Left colon (tissue), 2 donors: Measurements from ENCODE around the gene HHIPL1. TPM values are rescaled to one million over a fixed set of nuclear protein-coding genes. Genes with fewer than 3 reads are reported as not detected.

Experiments used
- ATAC-seq: fragments of 200-7000 bp; cut with Tn5 transposase; one replicate; pipeline ENCODE4 v1.9.1; 2020; ENCODE audit warnings: mild to moderate bottlenecking, moderate library complexity
- DNase-seq, 2 donors: peaks; one replicate each; pipeline ENCODE4 v3.0.0-alpha.2; 2020
- intact Hi-C, 2 donors: fragments of 100-400 bp; cut with DNase I in 1 of 2; cut with micrococcal nuclease in 1 of 2; formaldehyde crosslinking; loops; one replicate each; pipeline versions ENCODE4 v1.11.2 to v1.14.0; 2022; cut with DNase I, micrococcal nuclease
- total RNA-seq, 2 donors: library from RNA; stranded (reverse); fragmentation: NEBNext Ultra II Directional; extraction: Animal tissue kit (Norgen Biotek cat#: 25700); gene quantifications; one replicate each; pipeline ENCODE4 v1.2.1, GENCODE V29; 2021
- donor health status: DM: no; HTN: no; CAD: no.
- donor health status: DM: yes; HTN: yes; CAD: no.

HHIPL1 gene
- total RNA-seq, 2 donors from 2014 or later, result 0.31 to 1.0 TPM

- ATAC-seq (no peak), DNase-seq (no peak)
- intact Hi-C loops, result no loop called here
Observed at GRCh38 chr14:99718031-99718810, 73.3 kb downstream of the HHIPL1 start.

- DNase-seq, result no peak
- ATAC-seq, result no peak
- intact Hi-C loops, result no loop called here
Observed at GRCh38 chr14:99718811-99719192, 73.9 kb downstream of the HHIPL1 start.

- no peak for DNase-seq
Observed at GRCh38 chr14:99720941-99721791, 76.2 kb downstream of the HHIPL1 start.

GRCh38 chr14:99721792-99722516 is 77.0 kb downstream of the HHIPL1 start:
- DNase-seq, result no peak
- intact Hi-C loops, result no loop called here
- ATAC-seq, result no peak

More at GRCh38 chr14:99720941-99721791, 76.2 kb downstream of the HHIPL1 start:
- ATAC-seq, result no peak
- intact Hi-C loops, result no loop called here

DNA sequence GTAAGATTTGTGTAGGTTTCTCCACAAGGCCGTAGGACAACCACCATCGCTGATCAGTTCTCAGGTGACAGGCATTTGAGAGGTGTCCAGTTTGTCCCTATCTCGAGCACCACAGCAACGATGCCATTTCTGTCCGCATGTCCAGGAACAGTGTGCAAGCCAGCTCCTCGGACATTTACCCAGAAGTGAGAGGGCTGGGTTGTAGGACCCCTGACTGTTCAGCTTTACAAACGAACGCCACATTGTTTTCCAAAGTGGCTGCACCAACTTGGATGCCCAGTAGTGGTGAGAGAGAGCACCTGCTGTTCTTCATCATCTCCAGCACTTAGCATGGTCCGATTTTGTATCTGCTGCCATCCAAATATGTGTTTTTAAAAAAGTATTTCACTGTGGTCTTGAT is 77.8 kb downstream of the HHIPL1 start:
- ATAC-seq (no peak), DNase-seq (no peak)
- intact Hi-C loops, result no loop called here

DNA sequence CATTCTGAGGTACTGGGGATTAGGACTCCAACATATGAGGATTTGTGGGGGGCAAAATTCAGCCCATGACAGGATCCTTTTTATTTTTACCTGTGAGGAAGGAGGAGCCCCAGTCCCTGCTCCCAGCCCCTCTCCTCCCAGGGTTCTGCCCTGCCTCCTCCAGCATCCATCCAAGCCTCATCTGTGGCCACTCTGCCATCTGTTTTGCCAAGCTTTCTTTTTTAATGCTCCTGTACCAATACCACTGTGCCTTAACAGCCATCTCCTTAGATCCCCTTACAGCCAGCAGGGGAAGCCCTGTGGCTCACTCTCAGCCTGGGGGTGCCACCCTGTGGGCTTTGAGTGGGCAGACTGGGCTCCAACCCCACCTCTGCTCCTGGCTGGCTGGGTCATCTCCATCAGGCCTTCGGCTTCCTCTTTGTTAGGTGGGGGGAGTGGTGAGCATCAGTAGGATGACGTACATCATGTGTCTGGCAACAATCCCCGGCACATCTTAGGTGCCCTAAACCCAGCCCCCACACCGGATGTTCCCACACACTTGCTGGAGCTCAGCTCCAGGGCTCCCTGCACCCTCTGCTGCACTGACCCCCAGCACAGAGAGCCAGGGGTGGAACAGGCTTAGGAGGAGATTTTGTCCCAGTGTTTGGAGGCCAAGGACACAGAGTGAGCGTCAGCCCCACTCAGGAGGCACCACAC is 79.4 kb downstream of the HHIPL1 start:
- DNase-seq, result no peak
- intact Hi-C loops, result no loop called here
- ATAC-seq, result no peak

DNA sequence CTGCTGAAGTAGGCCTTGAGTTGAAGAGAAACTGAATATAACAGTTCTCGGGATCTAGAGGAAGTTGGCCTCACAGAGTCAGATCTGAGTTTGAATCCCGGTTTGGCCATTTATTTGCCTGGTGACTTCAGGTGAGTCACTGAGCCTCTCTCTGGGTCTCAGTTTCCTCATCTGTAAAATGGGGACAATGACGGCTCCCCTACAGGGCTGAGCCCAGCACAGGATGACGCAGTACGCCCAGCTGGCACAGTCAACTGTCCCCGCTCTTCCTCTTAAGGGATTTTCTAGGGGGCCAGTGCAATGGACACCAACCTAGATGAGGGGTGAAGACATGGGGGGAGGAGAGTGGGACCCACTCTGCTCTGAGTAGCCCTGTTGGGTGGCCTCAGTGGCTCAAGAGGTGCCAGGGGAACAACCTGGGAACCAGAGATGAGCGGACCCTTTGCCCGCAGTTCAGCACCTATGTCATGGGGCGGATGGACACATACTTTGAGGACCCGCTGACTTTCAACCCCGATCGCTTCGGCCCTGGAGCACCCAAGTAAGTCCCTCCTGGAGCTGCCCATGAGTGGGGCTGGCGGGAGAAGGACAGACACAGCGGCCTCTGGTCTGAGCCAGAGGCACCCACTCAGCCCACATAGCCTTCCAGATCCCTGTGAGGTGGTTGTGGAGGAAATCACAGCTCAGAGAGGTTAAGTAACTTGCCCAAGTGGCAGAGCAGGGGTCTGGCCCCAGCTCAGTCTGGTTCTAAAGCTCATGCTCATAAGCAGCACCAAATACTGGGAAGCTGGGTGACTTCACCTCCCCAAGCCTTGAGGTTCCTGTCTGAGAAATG is 80.2 kb downstream of the HHIPL1 start:
- DNase-seq, result no peak
- intact Hi-C loops, result loop anchor here in 1 of 2 donors (5.0 kb wide), 1 partner anchor 162 kb away; no protein-coding TSS in a partner anchor

GRCh38 chr14:99725774-99726537 is 81.0 kb downstream of the HHIPL1 start:
- DNase-seq (no peak), ATAC-seq (no peak)
- intact Hi-C loops, result loop anchor here in 1 of 2 donors (5.0 kb wide), 1 partner anchor 161 kb away; no protein-coding TSS in a partner anchor

More for the DNA sequence above, 80.2 kb downstream of the HHIPL1 start:
- ATAC-seq, result no peak

- ATAC-seq (no peak), DNase-seq (no peak)
- intact Hi-C loops, result loop anchor here in 1 of 2 donors (5.0 kb wide), 1 partner anchor 161 kb away; no protein-coding TSS in a partner anchor
Observed at GRCh38 chr14:99726538-99727095, 81.7 kb downstream of the HHIPL1 start.

DNA sequence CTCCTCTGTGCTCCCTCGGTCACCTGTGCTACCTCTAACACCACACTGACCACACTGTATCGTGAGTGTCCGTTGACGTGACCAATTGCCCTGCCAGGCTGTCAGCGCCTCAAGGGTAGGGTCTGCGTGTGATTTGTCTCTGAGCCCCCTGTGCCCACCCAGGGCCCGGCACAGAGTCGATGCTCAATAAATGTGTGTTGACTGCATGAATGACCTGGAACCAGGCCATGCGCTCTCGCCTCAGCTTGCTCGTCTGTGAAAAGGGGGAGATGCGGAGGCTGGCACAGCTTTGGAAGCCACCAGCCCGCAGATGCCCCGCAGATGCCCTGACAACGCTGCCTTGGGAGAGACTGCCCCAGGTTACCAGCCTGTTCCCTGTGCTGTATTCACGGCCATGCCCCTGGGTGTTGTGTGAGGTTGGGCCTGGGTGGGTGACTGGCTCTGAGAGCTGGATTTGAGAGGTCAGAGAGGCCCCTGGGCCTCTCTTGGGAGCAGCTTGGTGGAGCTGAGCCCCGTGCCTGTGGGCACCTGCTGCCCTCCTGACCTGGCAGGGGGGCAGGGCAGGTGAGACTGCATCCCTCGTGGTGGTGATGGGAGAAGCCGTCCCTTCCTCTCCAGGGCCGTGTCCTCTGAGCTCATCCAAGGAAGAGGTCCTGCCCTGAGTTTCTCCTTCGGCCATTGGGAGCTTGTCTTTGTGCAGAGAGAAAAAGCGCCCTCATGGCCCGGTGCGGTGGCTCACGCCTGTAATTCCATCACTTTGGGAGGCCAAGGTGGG is 82.4 kb downstream of the HHIPL1 start:
- intact Hi-C loops, result loop anchor here in 1 of 2 donors (5.0 kb wide), 1 partner anchor 160 kb away; no protein-coding TSS in a partner anchor
- DNase-seq (peak in 1 of 2 donors; percentile 11), ATAC-seq (no peak)

GRCh38 chr14:99728231-99728920 is 83.4 kb downstream of the HHIPL1 start:
- intact Hi-C loops, result loop anchor here in 1 of 2 donors (5.0 kb wide), 1 partner anchor 159 kb away; no protein-coding TSS in a partner anchor
- DNase-seq, result peak in 1 of 2 donors; percentile 17
- no peak for ATAC-seq

DNA sequence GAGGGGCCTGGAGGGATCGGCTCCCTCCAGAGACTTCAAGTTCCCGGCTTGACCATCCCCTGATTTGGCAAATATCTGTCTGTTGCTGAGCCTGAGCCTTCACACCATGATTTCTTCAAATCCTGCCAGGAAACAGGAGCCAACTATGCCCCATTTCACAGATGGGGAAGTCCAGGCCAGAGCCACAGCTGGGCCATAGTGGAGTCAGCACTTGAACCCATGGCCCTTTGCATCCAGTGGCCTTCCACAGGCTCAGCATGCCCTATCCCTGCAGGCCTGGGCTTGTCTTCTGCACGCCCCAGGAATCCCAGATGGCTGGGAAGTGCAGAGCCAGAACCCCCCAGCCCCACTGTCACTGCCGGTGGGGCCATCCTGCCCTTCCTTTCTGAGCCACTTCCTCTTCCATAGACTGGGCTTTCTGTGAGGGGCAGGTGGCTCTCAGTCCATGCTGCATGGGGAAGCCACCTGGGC is 84.1 kb downstream of the HHIPL1 start:
- DNase-seq (no peak), ATAC-seq (no peak)
- intact Hi-C loops, result loop anchor here in 1 of 2 donors (5.0 kb wide), 1 partner anchor 158 kb away; no protein-coding TSS in a partner anchor
